GM12878 (cell line): ENCODE data around the gene AGXT. TPM values are rescaled to one million over a fixed set of nuclear protein-coding genes. Genes with fewer than 3 reads are reported as not detected.

Experiments
- ATAC-seq: fragments of 200-7000 bp; cut with Tn5 transposase; 3 replicates; pipeline ENCODE4 v1.9.1; 2020; ENCODE audit warnings: mild to moderate bottlenecking, moderate library complexity
- BruUV-seq: library from RNA; stranded (reverse); fragments of 400-500 nt; replicated peaks from 2 replicates; lab custom pipeline; 2021; lab: Mats Ljungman, UMichigan
- CTCF ChIA-PET: fragments of 300-600 bp; sonication (Branson Sonifier 250); formaldehyde crosslinking; extraction: SDS; loops from one replicate; lab custom pipeline; 2021; ENCODE audit warnings: inconsistent platforms; lab: Yijun Ruan, JAX
- POLR2A ChIA-PET: fragments of 350-600 bp; formaldehyde crosslinking; extraction: SDS; loops from one replicate; lab custom pipeline; 2021; ENCODE audit warnings: inconsistent platforms; lab: Charles Lee
- RAD21 ChIA-PET: fragments of 300-600 bp; sonication (Branson Sonifier 250); formaldehyde crosslinking; loops from one replicate; lab custom pipeline; 2023; ENCODE audit warnings: antibody characterized with exemption; ENCODE audit not compliant: unreplicated experiment; lab: Charles Lee
- SMC1A ChIA-PET: fragments of 300-600 bp; sonication (Branson Sonifier 250); formaldehyde crosslinking; loops from one replicate; lab custom pipeline; 2023; ENCODE audit not compliant: unreplicated experiment, uncharacterized antibody; lab: Charles Lee
- DNase-seq: peaks from one replicate; pipeline ENCODE4 v3.0.0-alpha.2; 2011; ENCODE audit warnings: low read depth, low spot score
- FAIRE-seq: peaks from 3 replicates; lab custom pipeline; 2011; peaks lifted over from hg19 to GRCh38; lab: Jason Lieb, UNC
- H2AFZ ChIP-seq: 2 replicates; pipeline ENCODE4 v1.6.0; 2011; ENCODE audit warnings: low read depth, low read length, control low read depth; ENCODE audit not compliant: control insufficient read depth
- H3K27ac ChIP-seq: 2 replicates; pipeline ENCODE4 v1.5.1; 2011; ENCODE audit warnings: control low read depth; ENCODE audit not compliant: control insufficient read depth, insufficient read depth
- H3K27me3 ChIP-seq, 2 experiments: replicated peaks in 1 of 2; 2 replicates each; pipeline versions ENCODE4 v1.6.0 to v1.6.1; 2011; ENCODE audit warnings: low read length in 1 of 2; ENCODE audit not compliant: control insufficient read depth in 2 of 2, insufficient read depth in 2 of 2
- H3K36me3 ChIP-seq, 2 experiments: 2 replicates each; pipeline ENCODE4 v1.5.1; 2011; ENCODE audit warnings: low read length in 1 of 2; ENCODE audit not compliant: control insufficient read depth in 2 of 2, insufficient read depth in 2 of 2
- H3K4me1 ChIP-seq: 2 replicates; pipeline ENCODE4 v1.6.1; 2011; ENCODE audit warnings: mild to moderate bottlenecking, low read length, moderate library complexity, mixed read lengths; ENCODE audit not compliant: control insufficient read depth, insufficient read depth
- H3K4me2 ChIP-seq: 2 replicates; pipeline ENCODE4 v1.6.0; 2011; ENCODE audit warnings: control low read depth; ENCODE audit not compliant: control insufficient read depth, insufficient read depth
- H3K4me3 ChIP-seq: fragments of 200-600 bp; sonication (generic); 2 replicates; pipeline ENCODE4 v1.5.1; 2016
- H3K79me2 ChIP-seq: 2 replicates; pipeline ENCODE4 v1.6.0; 2011; ENCODE audit warnings: low read length; ENCODE audit not compliant: control insufficient read depth, insufficient read depth
- H3K9ac ChIP-seq: 2 replicates; pipeline ENCODE4 v1.8.0; 2011; ENCODE audit warnings: low read length, control low read depth, mixed read lengths; ENCODE audit not compliant: control insufficient read depth, insufficient read depth
- H3K9me3 ChIP-seq: replicated peaks from 3 replicates; pipeline ENCODE4 v1.5.1; 2011; ENCODE audit warnings: mild to moderate bottlenecking, low read length; ENCODE audit not compliant: control insufficient read depth, insufficient read depth
- H4K20me1 ChIP-seq: 2 replicates; pipeline ENCODE4 v1.6.0; 2011; ENCODE audit not compliant: control insufficient read depth, insufficient read depth
- CEBPZ ChIP-seq: fragments of 150-350 bp; IDR thresholded peaks from 2 replicates; pipeline ENCODE4 v1.6.1; 2016; ENCODE audit warnings: low read depth, low read length
- IKZF2 ChIP-seq, 2 experiments: fragments of 450-650 bp; IDR thresholded peaks; 2 replicates each; pipeline ENCODE4 v1.6.1; 2017; ENCODE audit warnings: mild to moderate bottlenecking in 2 of 2, moderate library complexity in 2 of 2
- KAT2A ChIP-seq: conservative IDR thresholded peaks from 2 replicates; pipeline ENCODE4 v1.6.1; 2011; ENCODE audit warnings: low read depth, low read length; ENCODE audit not compliant: control insufficient read depth
- NFIC ChIP-seq: IDR thresholded peaks from 2 replicates; pipeline ENCODE4 v1.6.1; 2012; ENCODE audit warnings: low read depth, mild to moderate bottlenecking, inconsistent platforms, low read length, moderate library complexity
- PML ChIP-seq: IDR thresholded peaks from 2 replicates; pipeline ENCODE4 v1.6.1; 2012; ENCODE audit warnings: low read length, inconsistent platforms
- TCF12 ChIP-seq: IDR thresholded peaks from 2 replicates; pipeline ENCODE4 v1.6.1; 2011; ENCODE audit warnings: low read depth, mild to moderate bottlenecking, low read length
- WGBS: methylation state at CpG from one replicate; pipeline ENCODE4 v1.1.6; 2016; ENCODE audit warnings: low lambda C conversion rate; ENCODE audit not compliant: insufficient replicate concordance, insufficient coverage; ENCODE audit errors: missing lambda C conversion rate; 5-methylcytosine and 5-hydroxymethylcytosine counted together
- in situ Hi-C: fragments of 300-500 bp; cut with MboI; formaldehyde crosslinking; loops from 9 replicates; pipeline ENCODE4 v1.14.3; 2018; ENCODE audit warnings: mixed read lengths
- intact Hi-C: fragments of 100-400 bp; cut with micrococcal nuclease; formaldehyde crosslinking; loops from one replicate; pipeline ENCODE4 v1.14.2; 2022; ENCODE audit not compliant: unreplicated experiment
- polyA plus RNA-seq, 11 experiments: library from polyadenylated mRNA; depleted of rRNA in 4 of 11; unstranded in 6 of 11; stranded (reverse) in 5 of 11; fragments of >200 nt; fragmentation: Nextera tagmentation in 4 of 11; fragmentation: Illumina TruSeq in 1 of 11; extraction: Ambion mirVana in 4 of 11; extraction: Trizol in 1 of 11; gene quantifications; 1 replicate in 1 of 11; 2 replicates in 10 of 11; pipeline versions ENCODE4 v1.2.1 to v1.2.3, GENCODE V29; 2011 to 2016; ENCODE audit warnings: inconsistent platforms in 2 of 11, missing spikeins in 2 of 11, low read depth in 1 of 11
- total RNA-seq, 4 experiments: library from RNA; depleted of rRNA in 3 of 4; stranded (reverse); fragments of >200 nt in 3 of 4; fragmentation: Illumina TruSeq in 1 of 4; extraction: Trizol in 1 of 4; gene quantifications; 2 replicates each; pipeline versions ENCODE4 v1.2.1 to v1.2.3, GENCODE V29; 2013 to 2021

Gene AGXT
- total and polyA plus RNA-seq, 10 of the 15 experiments (the other 5 are each of a cell fraction or from before 2014, with no cell fraction given): 0.18 TPM; not detected in 9

- TF ChIP-seq TCF12 (no peak), PML (no peak)
Measured at GRCh38 chr2:240898108-240898730, 29.6 kb downstream of the AGXT start (continued).

GRCh38 chr2:240898731-240899467 is 30.3 kb downstream of the AGXT start:
- no peaks in the 10 kb centered on the region for H3K79me2 ChIP-seq
- no peaks in the 10 kb centered on the region for H4K20me1 ChIP-seq
- no peak overlapping the region for H2AFZ ChIP-seq
- FAIRE-seq (no peak), DNase-seq (no peak), ATAC-seq (no peak)
- no peak overlapping the region for H3K9ac ChIP-seq
- BruUV-seq: no TSS peak
- WGBS: 48% methylated on average over 22 of the region's 23 CpGs
- no peak overlapping the region for H3K4me3 ChIP-seq
- no peak overlapping the region for H3K4me2 ChIP-seq
- ChIA-PET POLR2A (no interaction called here), SMC1A (no interaction called here), RAD21 (interaction anchor here (0.6 kb wide), 1 partner anchor 680 kb away, joined by 3 read pairs; no protein-coding TSS in a partner anchor), CTCF (interaction anchor here (1.7 kb wide), 1 partner anchor 16 kb away, joined by 6 read pairs; no protein-coding TSS in a partner anchor)
- H3K9me3 ChIP-seq: no peaks in the 10 kb centered on the region
- TF ChIP-seq IKZF2 (IDR thresholded peaks at IDR 0.05) (no peak), NFIC (no peak), KAT2A (no peak), CEBPZ (no peak)
- in situ Hi-C loops (no loop called here), intact Hi-C loops (no loop called here)
- no peaks in the 10 kb centered on the region for H3K27me3 ChIP-seq
- H3K36me3 ChIP-seq: no peaks in the 10 kb centered on the region
- H3K27ac ChIP-seq: no peak overlapping the region
- H3K4me1 ChIP-seq: no peaks in the 10 kb centered on the region
